H1 (cell line): ENCODE data around the gene TTC28. TPM values are rescaled to one million over a fixed set of nuclear protein-coding genes. Genes with fewer than 3 reads are reported as not detected.

Experiments
- CTCF ChIA-PET: fragments of 300-600 bp; sonication (Branson Sonifier 250); formaldehyde crosslinking; loops from one replicate; lab custom pipeline; 2021; ENCODE audit not compliant: partially characterized antibody; lab: Charles Lee
- POLR2A ChIA-PET: fragments of 300-600 bp; sonication (Branson Sonifier 250); formaldehyde crosslinking; loops from one replicate; lab custom pipeline; 2021; ENCODE audit warnings: inconsistent platforms; ENCODE audit not compliant: partially characterized antibody; lab: Charles Lee
- DNase-seq, 2 experiments: peaks; one replicate each; pipeline versions ENCODE4 v3.0.0 to v3.0.0-alpha.2; 2010 to 2022; ENCODE audit warnings: low spot score in 2 of 2, low read depth in 1 of 2, mixed read lengths in 1 of 2
- FAIRE-seq: peaks from 2 replicates; lab custom pipeline; 2011; peaks lifted over from hg19 to GRCh38; lab: Jason Lieb, UNC
- H2AFZ ChIP-seq: 2 replicates; pipeline ENCODE4 v1.8.1; 2012; ENCODE audit warnings: low read length, inconsistent platforms
- H2AK5ac ChIP-seq: 2 replicates; pipeline ENCODE4 v1.6.1; 2013; ENCODE audit warnings: low read depth, low read length
- H2BK120ac ChIP-seq: replicated peaks from 2 replicates; pipeline ENCODE3; 2013; ENCODE audit warnings: low read depth, low read length, inconsistent platforms
- H2BK12ac ChIP-seq: 2 replicates; pipeline ENCODE4 v1.6.1; 2013; ENCODE audit warnings: low read depth, low read length
- H2BK15ac ChIP-seq: 2 replicates; pipeline ENCODE4 v1.6.1; 2013; ENCODE audit warnings: low read length
- H2BK20ac ChIP-seq: 2 replicates; pipeline ENCODE4 v1.6.1; 2013; ENCODE audit warnings: low read length
- H2BK5ac ChIP-seq: 2 replicates; pipeline ENCODE4 v1.6.1; 2013; ENCODE audit warnings: low read depth, low read length
- H3K14ac ChIP-seq: 2 replicates; pipeline ENCODE4 v1.6.1; 2013; ENCODE audit warnings: inconsistent platforms; ENCODE audit not compliant: insufficient read length
- H3K18ac ChIP-seq: 2 replicates; pipeline ENCODE4 v1.6.1; 2013; ENCODE audit warnings: low read length; ENCODE audit errors: extremely low read depth
- H3K23ac ChIP-seq: 2 replicates; pipeline ENCODE4 v1.6.1; 2013; ENCODE audit warnings: inconsistent platforms; ENCODE audit not compliant: insufficient read length
- H3K23me2 ChIP-seq: 2 replicates; pipeline ENCODE4 v1.6.1; 2013; ENCODE audit warnings: low read depth, low read length
- H3K27ac ChIP-seq: 2 replicates; pipeline ENCODE4 v1.6.1; 2011; ENCODE audit warnings: low read depth, low read length, inconsistent platforms
- H3K27me3 ChIP-seq, 4 experiments: replicated peaks in 1 of 4; 1 replicate in 1 of 4; 2 replicates in 3 of 4; pipeline versions ENCODE4 v1.6.1 to v1.8.1; 2011 to 2013; ENCODE audit warnings: low read length in 3 of 4, mild to moderate bottlenecking in 3 of 4, inconsistent platforms in 2 of 4, mixed read lengths in 2 of 4, moderate library complexity in 1 of 4; ENCODE audit not compliant: control insufficient read depth in 3 of 4, insufficient read depth in 3 of 4; ENCODE audit errors: extremely low read depth in 1 of 4
- H3K36me3 ChIP-seq, 4 experiments: 2 replicates each; pipeline versions ENCODE4 v1.6.1 to v1.8.1; 2011 to 2013; ENCODE audit warnings: mild to moderate bottlenecking in 4 of 4, low read length in 3 of 4, moderate library complexity in 2 of 4, control low read depth in 1 of 4, inconsistent platforms in 1 of 4; ENCODE audit not compliant: insufficient read depth in 4 of 4, control insufficient read depth in 2 of 4
- H3K4ac ChIP-seq: replicated peaks from 2 replicates; pipeline ENCODE3; 2013; ENCODE audit warnings: low read length, low read depth, mixed read lengths, inconsistent platforms; ENCODE audit not compliant: insufficient read length
- H3K4me1 ChIP-seq, 4 experiments: replicated peaks in 1 of 4; 1 replicate in 1 of 4; 2 replicates in 3 of 4; pipeline versions ENCODE4 v1.6.1 to v1.8.1; 2011 to 2013; ENCODE audit warnings: low read length in 3 of 4, inconsistent platforms in 2 of 4, mixed read lengths in 1 of 4; ENCODE audit not compliant: insufficient read depth in 4 of 4, control insufficient read depth in 3 of 4
- H3K4me2 ChIP-seq, 2 experiments: 2 replicates each; pipeline versions ENCODE4 v1.6.1 to v1.8.1; 2011 to 2013; ENCODE audit warnings: low read depth in 2 of 2, low read length in 2 of 2, control low read depth in 1 of 2, inconsistent platforms in 1 of 2, mild to moderate bottlenecking in 1 of 2; ENCODE audit not compliant: insufficient read depth in 1 of 2
- H3K4me3 ChIP-seq, 4 experiments: fragments of 200-600, 300-600 bp in 1 of 4; sonication (generic), shearing (Covaris generic), sonication (Bioruptor Twin) in 1 of 4; 2 replicates each; pipeline versions ENCODE4 v1.5.1 to v1.8.1; 2011 to 2016; ENCODE audit warnings: low read length in 4 of 4, low read depth in 3 of 4, control low read depth in 2 of 4, inconsistent platforms in 2 of 4, mild to moderate bottlenecking in 2 of 4, mixed read lengths in 1 of 4, moderate library complexity in 1 of 4; ENCODE audit not compliant: insufficient read depth in 2 of 4; ENCODE audit errors: extremely low read depth in 1 of 4
- H3K56ac ChIP-seq: replicated peaks from 2 replicates; pipeline ENCODE3; 2013; ENCODE audit warnings: low read depth, mild to moderate bottlenecking, mixed read lengths, low read length, inconsistent platforms; ENCODE audit not compliant: insufficient read length
- H3K79me1 ChIP-seq: 2 replicates; pipeline ENCODE4 v1.6.1; 2013; ENCODE audit warnings: low read depth, low read length, control low read depth
- H3K79me2 ChIP-seq, 2 experiments: 2 replicates each; pipeline versions ENCODE4 v1.6.1 to v1.8.1; 2012 to 2013; ENCODE audit warnings: low read length in 2 of 2, mild to moderate bottlenecking in 2 of 2, inconsistent platforms in 1 of 2; ENCODE audit not compliant: insufficient read depth in 2 of 2, control insufficient read depth in 1 of 2
- H3K9ac ChIP-seq, 4 experiments: replicated peaks in 1 of 4; 1 replicate in 1 of 4; 2 replicates in 3 of 4; pipeline versions ENCODE4 v1.6.1 to v1.8.1; 2011 to 2013; ENCODE audit warnings: low read depth in 3 of 4, low read length in 3 of 4, control low read depth in 2 of 4, mild to moderate bottlenecking in 2 of 4, moderate library complexity in 2 of 4, inconsistent platforms in 1 of 4; ENCODE audit errors: extremely low read depth in 1 of 4
- H3K9me3 ChIP-seq, 2 experiments: 2 replicates each; pipeline versions ENCODE4 v1.6.1 to v1.8.1; 2012 to 2013; ENCODE audit warnings: mild to moderate bottlenecking in 2 of 2, moderate library complexity in 2 of 2, control low read depth in 1 of 2, inconsistent platforms in 1 of 2, low read depth in 1 of 2, low read length in 1 of 2, mixed read lengths in 1 of 2; ENCODE audit not compliant: insufficient read depth in 2 of 2
- H4K20me1 ChIP-seq, 2 experiments: replicated peaks in 1 of 2; 2 replicates each; pipeline versions ENCODE3 to v1.8.1; 2011 to 2013; ENCODE audit warnings: inconsistent platforms in 2 of 2, low read length in 2 of 2, mild to moderate bottlenecking in 1 of 2; ENCODE audit not compliant: insufficient read depth in 2 of 2, control insufficient read depth in 1 of 2
- H4K5ac ChIP-seq: 2 replicates; pipeline ENCODE4 v1.6.1; 2013; ENCODE audit warnings: low read length, low read depth, mixed read lengths, inconsistent platforms; ENCODE audit not compliant: insufficient read length
- H4K8ac ChIP-seq: 2 replicates; pipeline ENCODE4 v1.8.0; 2013; ENCODE audit warnings: mild to moderate bottlenecking, moderate library complexity, low read length, inconsistent platforms; ENCODE audit not compliant: insufficient read depth; ENCODE audit errors: extremely low read depth
- H4K91ac ChIP-seq: replicated peaks from 2 replicates; pipeline ENCODE3; 2013; ENCODE audit warnings: low read length, mixed read lengths, inconsistent platforms; ENCODE audit not compliant: insufficient read length
- NANOG ChIP-seq: IDR thresholded peaks from 2 replicates; pipeline ENCODE4 v1.6.1; 2011; ENCODE audit warnings: low read length, low read depth, mild to moderate bottlenecking, inconsistent platforms; ENCODE audit not compliant: insufficient read depth, poor library complexity, severe bottlenecking
- SIX5 ChIP-seq: IDR thresholded peaks from 2 replicates; pipeline ENCODE4 v1.6.1; 2011; ENCODE audit warnings: mild to moderate bottlenecking, low read depth, low read length
- SP4 ChIP-seq: IDR thresholded peaks from 2 replicates; pipeline ENCODE4 v1.6.1; 2012; ENCODE audit warnings: low read length, inconsistent platforms
- SRF ChIP-seq: IDR thresholded peaks from 2 replicates; pipeline ENCODE4 v1.6.1; 2011; ENCODE audit warnings: mild to moderate bottlenecking, low read depth, low read length, moderate library complexity
- TEAD4 ChIP-seq: IDR thresholded peaks from 2 replicates; pipeline ENCODE4 v1.6.1; 2012; ENCODE audit warnings: low read depth, low read length, inconsistent platforms, mixed read lengths
- whole genome bisulfite sequencing, 2 experiments: shearing (Covaris generic) in 1 of 2; methylation state at CpG; one replicate each; pipeline versions ENCODE4 v1.1.6 to v1.1.7; 2013 to 2015; ENCODE audit warnings: low lambda C conversion rate in 2 of 2, mixed read lengths in 2 of 2, inconsistent platforms in 1 of 2, low coverage in 1 of 2, missing lambda C conversion rate in 1 of 2; ENCODE audit not compliant: insufficient replicate concordance in 2 of 2, insufficient coverage in 1 of 2, insufficient read length in 1 of 2; ENCODE audit errors: extremely low coverage in 1 of 2, missing lambda C conversion rate in 1 of 2; 5-methylcytosine and 5-hydroxymethylcytosine counted together
- polyA plus RNA-seq, 7 experiments: library from polyadenylated mRNA; depleted of rRNA in 3 of 7; stranded (reverse) in 5 of 7; unstranded in 2 of 7; fragments of >200 nt in 5 of 7; fragments of 200-250 nt in 2 of 7; gene quantifications; 1 replicate in 5 of 7; 2 replicates in 1 of 7; 4 replicates in 1 of 7; pipeline versions ENCODE4 v1.2.1 to v1.2.3, GENCODE V29; 2011 to 2013; ENCODE audit warnings: missing spikeins in 2 of 7, mixed read lengths in 2 of 7
- total RNA-seq: library from RNA; stranded (reverse); fragmentation: NEBNext Ultra II Directional; extraction: Animal tissue kit (Norgen Biotek cat#: 25700); gene quantifications from 2 replicates; pipeline ENCODE4 v1.2.1, GENCODE V29; 2021

The TTC28 gene
- total and polyA plus RNA-seq, 2 of the 8 experiments (the other 6 are each of a cell fraction or from before 2014, with no cell fraction given): 2.6 to 12.6 TPM

DNA sequence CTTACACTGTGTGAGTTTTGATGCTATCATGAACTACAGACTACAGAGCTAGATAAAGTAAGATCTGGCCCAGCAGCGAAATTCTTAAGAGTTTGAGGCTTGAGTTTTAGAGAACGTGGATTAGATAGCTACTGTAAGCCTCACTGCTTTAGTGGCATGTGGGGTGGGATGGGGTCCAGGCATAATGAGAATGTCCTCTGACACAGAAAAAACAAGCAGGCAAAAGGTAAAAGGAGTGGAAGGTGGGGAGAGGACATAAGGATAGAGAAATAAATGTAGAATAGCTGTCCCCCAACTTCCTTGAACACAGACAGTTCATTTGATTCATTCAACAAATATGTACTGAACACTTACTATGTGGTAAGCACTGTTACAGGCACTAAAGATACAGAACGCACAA is 436.1 kb downstream of the TTC28 start:
- Histone ChIP-seq H3K4me2 (no peak overlapping the region), H3K56ac (no peak overlapping the region), H2BK5ac (no peak overlapping the region), H4K5ac (no peak overlapping the region), H2BK15ac (no peak overlapping the region), H4K8ac (no peak overlapping the region), H3K27me3 (peaks cover 5 to 27% (median 11%) of the 10 kb centered on the region in 4 experiments), H3K9me3 (no peaks in the 10 kb centered on the region), H3K18ac (no peak overlapping the region), H3K14ac (no peak overlapping the region), H3K79me1 (no peaks in the 10 kb centered on the region), H2AFZ (no peak overlapping the region), H3K9ac (no peak overlapping the region), H2AK5ac (no peak overlapping the region), H3K23ac (no peak overlapping the region), H3K4ac (no peak overlapping the region), H2BK120ac (no peak overlapping the region), H4K91ac (no peak overlapping the region), H3K36me3 (no peaks in the 10 kb centered on the region), H2BK20ac (no peak overlapping the region), H3K79me2 (no peaks in the 10 kb centered on the region), H3K23me2 (no peaks in the 10 kb centered on the region), H3K4me1 (no peaks in the 10 kb centered on the region), H3K4me3 (no peak overlapping the region), H4K20me1 (no peaks in the 10 kb centered on the region), H2BK12ac (no peak overlapping the region), H3K27ac (no peak overlapping the region)
- TF ChIP-seq NANOG (no peak), SP4 (no peak), SRF (no peak), SIX5 (no peak), TEAD4 (no peak)
- DNase-seq: no peak
- POLR2A ChIA-PET: no interaction called here
- CTCF ChIA-PET: interaction anchor here (1.0 to 1.2 kb wide), 4 partner anchors 9 to 189 kb away, joined by 3 read pairs; no protein-coding TSS in a partner anchor
- WGBS, 2 experiments: 92% methylated on average over 3 of the region's 3 CpGs; no CpG with 5 or more reads in 1 of the 2 experiments
- FAIRE-seq: no peak
